G401 (cell line): ENCODE results near the gene PARK7. TPM values are rescaled to one million over a fixed set of nuclear protein-coding genes. Genes with fewer than 3 reads are reported as not detected.
A peak's percentile ranks its signal among the peaks of the same experiment; 100 is the strongest.

Experiments
- DNase-seq: peaks from one replicate; pipeline ENCODE4 v3.0.0-alpha.2; 2015; ENCODE audit warnings: low spot score
- in situ Hi-C: cut with HindIII; loops from 2 replicates; pipeline ENCODE4 v1.10.0; 2016; ENCODE audit warnings: low sequenced_read_pairs, mixed read lengths
- total RNA-seq: library from RNA; depleted of rRNA; stranded (reverse); fragments of >200 nt; shearing (Covaris generic); gene quantifications from 2 replicates; pipeline ENCODE4 v1.2.3, GENCODE V29; 2014; rRNA removed

PARK7 gene
- total RNA-seq, 1 experiment from 2014 or later: 487 TPM

DNA sequence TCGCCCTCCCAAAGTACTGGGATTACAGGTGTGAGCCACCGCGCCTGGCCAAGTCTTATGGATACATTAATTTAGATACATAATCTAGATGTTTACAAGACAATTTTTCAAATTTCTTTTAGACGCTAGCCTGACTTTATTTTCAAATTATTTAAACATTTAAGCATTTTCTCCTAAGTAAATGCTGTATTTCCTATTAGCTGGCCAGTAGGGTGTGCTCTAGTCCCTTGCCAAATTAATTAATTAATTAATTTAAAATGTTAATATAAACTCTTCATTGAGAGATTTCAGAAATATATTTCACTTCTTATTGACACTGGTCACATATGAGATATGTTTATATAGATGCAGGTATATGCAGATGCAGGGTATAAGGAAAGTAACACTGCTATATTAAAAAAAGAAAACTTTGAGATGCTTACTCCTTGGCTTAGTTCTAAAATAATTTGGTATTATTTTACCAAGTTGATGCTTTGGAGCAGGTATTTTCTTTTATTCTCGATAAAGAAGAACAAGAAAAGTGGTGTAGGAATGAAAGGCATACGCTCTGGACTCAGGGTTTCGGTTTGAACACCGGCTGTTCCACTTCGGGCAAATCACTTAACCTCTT is 69.8 kb downstream of the PARK7 start:
- in situ Hi-C loops: loop anchor here (10.0 kb wide), 1 partner anchor 174 kb away; no protein-coding TSS in a partner anchor
- DNase-seq: peak; percentile 71

DNA sequence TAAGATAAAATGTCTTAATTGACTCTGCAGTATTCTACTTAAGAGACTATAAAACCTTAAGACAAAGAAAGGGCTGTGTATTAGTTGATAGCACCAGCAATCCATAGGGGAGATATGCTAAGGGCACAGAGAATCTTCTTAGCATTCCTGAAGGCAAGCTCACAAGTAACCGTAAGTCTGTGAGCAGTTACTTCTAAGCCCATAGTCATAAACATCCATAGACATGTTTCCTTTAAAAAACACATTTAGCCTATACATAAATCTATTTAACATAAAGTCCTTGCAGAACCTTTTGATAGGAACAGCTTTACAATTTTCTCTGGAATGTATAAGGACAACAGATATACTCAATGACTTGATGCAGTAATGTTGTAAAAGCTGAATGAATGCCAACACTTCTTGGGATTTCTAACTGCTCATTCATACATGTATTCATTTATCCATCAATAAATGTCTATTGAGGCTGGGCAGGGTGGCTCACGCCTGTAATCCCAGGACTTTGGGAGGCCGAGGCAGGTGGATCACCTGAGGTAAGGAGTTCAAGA is 70.9 kb downstream of the PARK7 start:
- in situ Hi-C loops: loop anchor here (10.0 kb wide), 1 partner anchor 172 kb away; no protein-coding TSS in a partner anchor

GRCh38 chr1:8033322-8033721 is 71.8 kb downstream of the PARK7 start:
- in situ Hi-C loops: loop anchor here (10.0 kb wide), 1 partner anchor 171 kb away; no protein-coding TSS in a partner anchor
- DNase-seq: no peak

More for the DNA sequence above, 70.9 kb downstream of the PARK7 start:
- no peak for DNase-seq

Other genes starting within 250 kb of the PARK7 start
- 95.6 and 126 TPM in 2 replicates for gene VAMP3, start 190.4 kb upstream of the PARK7 start, total RNA-seq
- 15.2 and 23.5 TPM in 2 replicates for gene PER3, start 177.4 kb upstream of the PARK7 start, total RNA-seq
- gene UTS2, start 108.6 kb upstream of the PARK7 start, total RNA-seq: not detected in 2 replicates
- 0.14 TPM in 1 of 2 replicates, not detected in the other for gene TNFRSF9, start 20.9 kb upstream of the PARK7 start, total RNA-seq
- 165 and 229 TPM in 2 replicates for gene ERRFI1, start 64.6 kb downstream of the PARK7 start, total RNA-seq